T-helper 22 cell (primary cell): Measurements from ENCODE around the gene PDE5A.
A peak's percentile ranks its signal among the peaks of the same experiment; 100 is the strongest.
"Not testable (repeated sequence)": the region's sequence is repeated elsewhere in the genome, so short reads cannot be mapped to it uniquely, and the experiment has no call there.

Experiments
- DNase-seq: peaks from one replicate; pipeline ENCODE4 v3.0.0-alpha.2; 2020; ENCODE audit warnings: low read depth

PDE5A gene

GRCh38 chr4:119470021-119470736 lies 158.4 kb downstream of the PDE5A start:
- DNase-seq = not testable (repeated sequence)

- DNase-seq = not testable (repeated sequence)
Measured at GRCh38 chr4:119469039-119469438, 159.6 kb downstream of the PDE5A start.

- not testable (repeated sequence) for DNase-seq
Measured at GRCh38 chr4:119462733-119463132, 165.9 kb downstream of the PDE5A start.

- not testable (repeated sequence) for DNase-seq
Measured at GRCh38 chr4:119455734-119456133, 172.9 kb downstream of the PDE5A start.

GRCh38 chr4:119454491-119455270 lies 173.9 kb downstream of the PDE5A start:
- peak; percentile 95 for DNase-seq

GRCh38 chr4:119454151-119454490 lies 174.5 kb downstream of the PDE5A start:
- not testable (repeated sequence) for DNase-seq

GRCh38 chr4:119453286-119453685 lies 175.3 kb downstream of the PDE5A start:
- DNase-seq = not testable (repeated sequence)

- DNase-seq = not testable (repeated sequence)
Measured at GRCh38 chr4:119449851-119450250, 178.8 kb downstream of the PDE5A start.
